ENCODE measurements around the gene CDK5R2.

The CDK5R2 gene

GRCh38 chr2:218985021-218985324 lies 25.5 kb downstream of the CDK5R2 start, which contains the start of gene FEV:
Gene FEV, minus strand, starts transcription at chr2:218985184. Its CDS starts 109 bp downstream, at chr2:218985075.
- H3K27ac ChIP-seq: peak within 1 kb of the TSS; percentile 69
- no peak for TF ChIP-seq ZFX (IDR thresholded peaks at IDR 0.05)
- TF ChIP-seq CTCF (conservative IDR thresholded peaks at IDR 0.05): no peak

DNA sequence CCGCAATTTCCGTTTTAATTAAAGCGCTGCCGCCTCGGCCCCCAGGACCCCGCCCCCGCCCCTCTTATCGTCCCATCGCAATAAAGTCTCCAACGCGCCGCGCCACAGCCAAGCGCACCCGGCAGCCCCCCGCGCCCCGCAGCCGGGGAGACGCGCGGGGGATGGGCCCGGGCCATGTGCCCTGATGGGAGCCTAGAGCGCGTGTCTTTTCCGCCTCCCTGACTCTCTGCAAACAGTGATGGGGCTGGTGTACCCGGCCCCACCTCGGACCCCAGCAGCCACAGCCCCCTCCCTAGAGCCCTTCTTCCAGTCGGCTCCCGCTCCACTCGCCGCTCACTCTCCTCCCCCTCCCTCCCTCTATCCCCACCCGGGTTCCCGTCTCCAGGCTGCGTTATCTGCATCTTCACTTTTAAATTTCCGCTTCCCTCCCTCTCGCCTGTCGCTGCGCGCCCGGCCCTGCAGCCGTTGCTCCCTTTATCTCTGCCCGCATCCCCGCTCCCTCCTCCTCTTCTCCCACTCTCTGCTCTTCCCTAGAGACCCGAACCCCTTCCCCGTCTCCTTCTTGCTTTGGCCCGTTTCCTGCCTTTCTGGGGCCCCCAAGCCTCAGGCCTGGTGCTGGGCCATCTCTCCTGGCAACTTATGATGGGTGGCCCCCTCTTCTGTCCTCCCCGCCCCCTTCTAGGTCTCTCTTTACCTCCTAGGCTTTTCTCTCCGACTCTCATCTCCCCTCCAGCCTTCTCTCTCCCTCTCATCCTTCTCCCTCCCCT lies 26.0 kb downstream of the CDK5R2 start:
- no peak for TF ChIP-seq CTCF (conservative IDR thresholded peaks at IDR 0.05)
- TF ChIP-seq ZFX (IDR thresholded peaks at IDR 0.05): no peak
- no peak overlapping the region; the same call in 1 of the 2 replicates for H3K27ac ChIP-seq

- no peak overlapping the region for H3K27ac ChIP-seq
- TF ChIP-seq ZFX (IDR thresholded peaks at IDR 0.05): no peak
- no peak for TF ChIP-seq CTCF (conservative IDR thresholded peaks at IDR 0.05)
These were observed 26.8 kb downstream of the CDK5R2 start for GRCh38 chr2:218986148-218986761.

GRCh38 chr2:218988164-218988563 lies 28.7 kb downstream of the CDK5R2 start:
- H3K27ac ChIP-seq: no peak overlapping the region
- TF ChIP-seq ZFX (IDR thresholded peaks at IDR 0.05): no peak
- TF ChIP-seq CTCF (conservative IDR thresholded peaks at IDR 0.05): no peak

GRCh38 chr2:218988650-218989049 lies 29.2 kb downstream of the CDK5R2 start:
- TF ChIP-seq CTCF (conservative IDR thresholded peaks at IDR 0.05): no peak
- TF ChIP-seq ZFX (IDR thresholded peaks at IDR 0.05): no peak
- no peak overlapping the region for H3K27ac ChIP-seq

GRCh38 chr2:218990052-218990451 lies 30.6 kb downstream of the CDK5R2 start:
- no peak for TF ChIP-seq CTCF (conservative IDR thresholded peaks at IDR 0.05)
- TF ChIP-seq ZFX (IDR thresholded peaks at IDR 0.05): no peak
- H3K27ac ChIP-seq: no peak overlapping the region

DNA sequence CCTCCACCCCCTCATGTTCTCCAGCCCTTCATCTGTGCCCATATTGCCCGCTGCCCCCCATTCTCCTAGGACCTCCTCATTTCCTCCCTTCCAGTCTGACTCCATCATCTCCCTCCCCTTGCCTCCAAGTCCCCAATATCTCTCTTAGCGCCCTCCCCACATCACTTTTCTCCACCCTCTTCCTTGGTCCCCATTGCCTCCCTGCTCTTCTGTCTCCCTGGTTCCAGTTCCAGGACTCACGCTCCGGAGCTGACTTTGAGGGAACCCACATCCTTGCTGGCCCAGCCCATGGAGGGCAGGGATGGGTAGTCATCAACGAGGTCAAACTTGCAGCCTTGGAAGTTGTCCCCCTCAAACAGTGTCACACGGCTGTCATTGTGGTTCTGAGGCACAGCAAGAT lies 31.1 kb downstream of the CDK5R2 start:
- TF ChIP-seq CTCF (conservative IDR thresholded peaks at IDR 0.05): no peak
- TF ChIP-seq ZFX (IDR thresholded peaks at IDR 0.05): no peak
- H3K27ac ChIP-seq: no peak overlapping the region

Data from C4-2B (cell line).